HepG2 (cell line): ENCODE data around the gene PDE6H. TPM values are rescaled to one million over a fixed set of nuclear protein-coding genes. Genes with fewer than 3 reads are reported as not detected.

Experiments used
- ATAC-seq: fragments of 200-7000 bp; cut with Tn5 transposase; 3 replicates; pipeline ENCODE4 v1.9.1; 2020; ENCODE audit warnings: mild to moderate bottlenecking, moderate library complexity
- BruUV-seq: library from RNA; stranded (reverse); fragments of 400-500 nt; replicated peaks from 2 replicates; lab custom pipeline; 2021; lab: Mats Ljungman, UMichigan
- CTCF ChIA-PET: fragments of 300-600 bp; formaldehyde crosslinking; extraction: SDS; loops from one replicate; lab custom pipeline; 2021; ENCODE audit warnings: low total read pairs, inconsistent platforms, low intra/inter-chr PET ratio; lab: Yijun Ruan, JAX
- POLR2A ChIA-PET: fragments of 350-600 bp; sonication (Branson Sonifier 250); formaldehyde crosslinking; loops from one replicate; lab custom pipeline; 2020; ENCODE audit warnings: antibody characterized with exemption, inconsistent platforms; lab: Yijun Ruan, JAX
- DNase-seq: peaks from one replicate; pipeline ENCODE4 v3.0.0-alpha.2; 2015; ENCODE audit warnings: low spot score
- FAIRE-seq: peaks from 3 replicates; lab custom pipeline; 2011; peaks lifted over from hg19 to GRCh38; lab: Jason Lieb, UNC
- H2AFZ ChIP-seq: one replicate; pipeline ENCODE4 v1.6.1; 2011; ENCODE audit warnings: low read length, inconsistent platforms
- H3K27ac ChIP-seq: fragments of 300-600 bp; 3 replicates; pipeline ENCODE4 v1.8.0; 2011; ENCODE audit warnings: mixed run types, mild to moderate bottlenecking, mixed read lengths, low read length, inconsistent platforms; ENCODE audit not compliant: insufficient read depth; ENCODE audit errors: extremely low read length
- H3K27me3 ChIP-seq, 2 experiments: fragments of 200-600 bp in 1 of 2; 2 replicates in 1 of 2; 3 replicates in 1 of 2; pipeline versions ENCODE4 v1.6.0 to v1.8.0; 2011; ENCODE audit warnings: low read length in 2 of 2, mild to moderate bottlenecking in 2 of 2, moderate library complexity in 2 of 2, inconsistent platforms in 1 of 2; ENCODE audit not compliant: insufficient read depth in 2 of 2, control insufficient read depth in 1 of 2
- H3K36me3 ChIP-seq, 2 experiments: fragments of 200-600 bp in 1 of 2; replicated peaks in 1 of 2; 2 replicates in 1 of 2; 3 replicates in 1 of 2; pipeline versions ENCODE4 v1.5.1 to v1.8.0; 2011; ENCODE audit warnings: low read length in 2 of 2, inconsistent platforms in 1 of 2; ENCODE audit not compliant: insufficient read depth in 2 of 2, control insufficient read depth in 1 of 2
- H3K4me1 ChIP-seq: 2 replicates; pipeline ENCODE4 v1.5.1; 2012; ENCODE audit warnings: low read length, inconsistent platforms; ENCODE audit not compliant: insufficient read depth
- H3K4me2 ChIP-seq: 2 replicates; pipeline ENCODE4 v1.6.0; 2011; ENCODE audit warnings: low read depth, low read length, inconsistent platforms
- H3K4me3 ChIP-seq, 3 experiments: fragments of 200-600 bp in 1 of 3; sonication (generic), shearing (Covaris generic) in 1 of 3; replicated peaks in 1 of 3; 2 replicates each; pipeline ENCODE4 v1.5.1; 2011 to 2016; ENCODE audit warnings: low read length in 3 of 3, inconsistent platforms in 2 of 3, low read depth in 2 of 3, mild to moderate bottlenecking in 2 of 3, control low read depth in 1 of 3, mixed read lengths in 1 of 3; ENCODE audit not compliant: insufficient read depth in 1 of 3
- H3K79me2 ChIP-seq: one replicate; pipeline ENCODE4 v1.6.1; 2011; ENCODE audit warnings: low read length, inconsistent platforms; ENCODE audit not compliant: insufficient read depth
- H3K9ac ChIP-seq: 2 replicates; pipeline ENCODE4 v1.6.0; 2011; ENCODE audit warnings: mild to moderate bottlenecking, low read depth, low read length, inconsistent platforms; ENCODE audit not compliant: insufficient read depth
- H3K9me3 ChIP-seq: 2 replicates; pipeline ENCODE4 v1.5.1; 2012; ENCODE audit warnings: mild to moderate bottlenecking, low read length
- H4K20me1 ChIP-seq: 2 replicates; pipeline ENCODE4 v1.6.0; 2011; ENCODE audit warnings: inconsistent platforms, mild to moderate bottlenecking, low read length, moderate library complexity; ENCODE audit not compliant: insufficient read depth
- ATF7 ChIP-seq, 2 experiments: fragments of 450-650 bp in 1 of 2; sonication (generic) in 1 of 2; formaldehyde crosslinking in 1 of 2; IDR thresholded peaks; 2 replicates each; pipeline versions ENCODE4 v1.4.0 to v1.6.1; 2016 to 2020; ENCODE audit warnings: antibody characterized with exemption in 1 of 2, mild to moderate bottlenecking in 1 of 2, missing genetic modification reagents in 1 of 2
- CREB1 ChIP-seq, 2 experiments: fragments of 450-650 bp in 1 of 2; IDR thresholded peaks; 2 replicates each; pipeline ENCODE4 v1.6.1; 2016 to 2017; ENCODE audit warnings: control low read depth in 1 of 2, mild to moderate bottlenecking in 1 of 2, missing compliant biosample characterization in 1 of 2, missing genetic modification characterization in 1 of 2
- MED8 ChIP-seq: sonication (generic); formaldehyde crosslinking; IDR thresholded peaks from 2 replicates; pipeline ENCODE4 v1.8.1; 2023; ENCODE audit warnings: mild to moderate bottlenecking, missing genetic modification reagents; ENCODE audit not compliant: insufficient replicate concordance
- RARA ChIP-seq: IDR thresholded peaks from 2 replicates; pipeline ENCODE4 v1.6.1; 2016; ENCODE audit warnings: missing genetic modification reagents, missing compliant biosample characterization
- SIX1 ChIP-seq: sonication (generic); formaldehyde crosslinking; IDR thresholded peaks from 2 replicates; pipeline ENCODE4 v1.4.0; 2020; ENCODE audit warnings: missing genetic modification reagents, borderline replicate concordance
- ZFP82 ChIP-seq: sonication (generic); formaldehyde crosslinking; IDR thresholded peaks from 2 replicates; pipeline ENCODE4 v1.5.1; 2020; ENCODE audit warnings: mild to moderate bottlenecking, missing genetic modification reagents, borderline replicate concordance
- ZGPAT ChIP-seq: IDR thresholded peaks from 2 replicates; pipeline ENCODE4 v1.6.1; 2016; ENCODE audit warnings: mild to moderate bottlenecking
- WGBS: methylation state at CpG from one replicate; pipeline ENCODE4 v1.1.6; 2017; ENCODE audit warnings: low lambda C conversion rate; 5-methylcytosine and 5-hydroxymethylcytosine counted together
- in situ Hi-C: cut with HindIII; loops from 2 replicates; pipeline ENCODE4 v1.10.0; 2017; ENCODE audit warnings: low pct_unique_long_range_greater_than_20kb; ENCODE audit not compliant: extremely low pct_ligation_motif_present
- intact Hi-C: fragments of 100-400 bp; cut with micrococcal nuclease; formaldehyde crosslinking; loops from one replicate; pipeline ENCODE4 v1.10.0; 2022; ENCODE audit not compliant: unreplicated experiment
- polyA plus RNA-seq, 8 experiments: library from polyadenylated mRNA; depleted of rRNA in 3 of 8; stranded (reverse) in 7 of 8; unstranded in 1 of 8; fragments of >200 nt; fragmentation: Illumina TruSeq in 4 of 8; extraction: Trizol in 4 of 8; gene quantifications; 2 replicates each; pipeline versions ENCODE4 v1.2.1 to v1.2.3, GENCODE V29; 2011 to 2016; ENCODE audit warnings: low read depth in 4 of 8, missing spikeins in 1 of 8, mixed read lengths in 1 of 8; ENCODE audit not compliant: insufficient read depth in 1 of 8
- total RNA-seq, 5 experiments: library from RNA; depleted of rRNA; stranded (reverse); fragments of >200 nt; fragmentation: Illumina TruSeq; extraction: Trizol; gene quantifications; 2 replicates each; pipeline ENCODE4 v1.2.3, GENCODE V29; 2016; ENCODE audit warnings: low read depth in 1 of 5

PDE6H gene
- total and polyA plus RNA-seq, 2 of the 13 experiments (the other 11 are each of a cell fraction or from before 2014, with no cell fraction given) = not detected

DNA sequence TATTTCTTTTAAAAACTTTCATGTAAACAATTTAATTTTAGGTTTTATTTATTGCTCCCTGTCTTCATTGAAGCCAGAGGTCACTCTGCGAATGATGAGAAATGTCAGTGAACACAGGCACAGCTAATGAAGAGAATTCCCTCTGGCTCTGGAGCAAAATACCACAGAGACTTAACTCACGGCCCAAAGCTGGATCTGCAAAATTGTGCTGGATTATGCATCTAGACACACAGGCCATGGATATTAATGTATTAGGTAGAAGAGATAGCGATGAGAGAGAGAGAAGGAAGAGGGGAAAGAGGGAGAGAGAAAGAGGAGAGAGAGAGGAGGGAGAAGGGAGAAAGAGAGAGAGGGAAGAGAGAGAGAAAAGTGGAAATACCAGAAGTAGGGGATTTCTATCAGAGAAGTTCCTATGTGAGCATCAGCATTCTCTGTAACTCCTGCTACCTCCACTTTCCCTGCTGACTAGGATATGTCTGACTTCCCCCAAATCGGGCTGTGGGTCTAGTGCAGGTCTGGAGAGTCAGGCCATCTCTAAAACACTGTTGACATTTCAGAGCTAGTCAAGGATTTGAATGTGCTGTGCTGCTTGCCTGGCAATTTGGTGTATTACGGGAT is 15.2 kb upstream of the PDE6H start (continued):
- no peak for TF ChIP-seq ZGPAT (CRISPR knock-in tag)

- no peaks in the 10 kb centered on the region for H3K27me3 ChIP-seq
- in situ Hi-C loops (no loop called here), intact Hi-C loops (no loop called here)
- no peak overlapping the region for H3K9ac ChIP-seq
- CTCF ChIA-PET = no interaction called here
- no peak overlapping the region for H3K4me2 ChIP-seq
- no peak overlapping the region for H3K27ac ChIP-seq
- H3K36me3 ChIP-seq = no peaks in the 10 kb centered on the region
- H4K20me1 ChIP-seq = no peaks in the 10 kb centered on the region
- POLR2A ChIA-PET = no interaction called here
- H3K9me3 ChIP-seq = no peaks in the 10 kb centered on the region
- H3K79me2 ChIP-seq = no peaks in the 10 kb centered on the region
- H3K4me1 ChIP-seq = no peaks in the 10 kb centered on the region
- BruUV-seq = no TSS peak
- no peak for DNase-seq
- TF ChIP-seq CREB1 (IDR thresholded peaks at IDR 0.05) = peak; percentile 89
- TF ChIP-seq CREB1 (CRISPR knock-in tag; IDR thresholded peaks at IDR 0.05) = no peak
- no peak for TF ChIP-seq ZFP82 (CRISPR knock-in tag)
- no peak for TF ChIP-seq RARA (CRISPR knock-in tag)
- peak; percentile 81 for TF ChIP-seq ATF7 (IDR thresholded peaks at IDR 0.05)
- TF ChIP-seq ATF7 (CRISPR knock-in tag; IDR thresholded peaks at IDR 0.05) = no peak
- TF ChIP-seq SIX1 (CRISPR knock-in tag) = no peak
- no peak for TF ChIP-seq MED8 (CRISPR knock-in tag)
- 35% methylated on average over 11 of the region's 11 CpGs for WGBS
- H3K4me3 ChIP-seq = no peak overlapping the region
- H2AFZ ChIP-seq = no peak overlapping the region
- no peak for FAIRE-seq
- ATAC-seq = no peak
Measured at GRCh38 chr12:14958361-14959125, 14.3 kb upstream of the PDE6H start.
